Measurements from ENCODE around the gene CAPZB. TPM values are rescaled to one million over a fixed set of nuclear protein-coding genes. Genes with fewer than 3 reads are reported as not detected.

The CAPZB gene
- total and polyA plus RNA-seq, 2 donors (not counting 3 experiments of a cell fraction or from before 2014, with no cell fraction given), result 196 to 347 TPM

DNA sequence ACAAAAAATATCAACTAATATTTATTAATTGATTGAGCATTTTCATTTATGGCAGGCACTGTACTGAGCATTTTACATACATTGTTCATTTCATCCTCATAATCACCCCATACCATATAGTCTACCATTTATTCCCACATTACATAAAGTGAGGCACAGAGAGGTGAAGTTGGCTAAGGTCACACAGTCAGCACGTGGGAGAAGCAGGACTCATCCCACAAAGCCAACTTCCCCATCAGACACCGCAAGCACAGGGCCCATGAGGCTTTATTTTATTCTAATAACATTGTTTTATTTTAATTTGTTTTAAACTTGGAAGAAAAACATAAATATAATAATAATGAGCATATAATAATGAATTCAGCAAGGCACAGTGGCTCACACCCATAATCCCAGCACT, 43.1 kb upstream of the CAPZB start:
- Histone ChIP-seq H3K4me1 (ENCODE audit: control insufficient read depth, extremely low read depth, insufficient read depth, low read length) (no peaks in the 10 kb centered on the region), H4K20me1 (replicated peaks; ENCODE audit: control insufficient read depth, extremely low read depth, insufficient read depth, low read length) (no peaks in the 10 kb centered on the region), H3K79me2 (ENCODE audit: control insufficient read depth, insufficient read depth, low read length) (no peaks in the 10 kb centered on the region), H3K36me3 (ENCODE audit: control insufficient read depth in 2 of 2, extremely low read depth in 1 of 2, insufficient read depth in 2 of 2, low read length in 2 of 2) (no peaks in the 10 kb centered on the region), H2AFZ (ENCODE audit: low read depth, low read length) (no peak overlapping the region), H3K9me1 (replicated peaks; ENCODE audit: control insufficient read depth, extremely low read depth, insufficient read depth, low read length) (no peaks in the 10 kb centered on the region), H3K4me3 (replicated peaks in 1 of 3; ENCODE audit: insufficient read depth in 1 of 3, low read depth in 1 of 3, low read length in 3 of 3) (no peak overlapping the region), H3K27me3 (ENCODE audit: control insufficient read depth in 2 of 2, insufficient read depth in 2 of 2, low read length in 2 of 2) (no peaks in the 10 kb centered on the region), H3K4me2 (ENCODE audit: insufficient read depth, low read length) (no peak overlapping the region), H3K9ac (replicated peaks; ENCODE audit: extremely low read depth, insufficient read depth, low read length) (no peak overlapping the region), H3K9me3 (replicated peaks; ENCODE audit: control insufficient read depth, insufficient read depth, low read length) (no peaks in the 10 kb centered on the region), H3K27ac (ENCODE audit: insufficient read depth, low read depth, low read length) (no peak overlapping the region)
- DNase-seq (ENCODE audit: low read depth, low spot score) (no peak), FAIRE-seq (no peak)
- TF ChIP-seq FOS (IDR thresholded peaks at IDR 0.05; ENCODE audit: borderline replicate concordance, insufficient read depth, low read length), result no peak
- no peak for TF ChIP-seq GATA2 (IDR thresholded peaks at IDR 0.05; ENCODE audit: insufficient read depth, insufficient read length, low read depth, low read length)
- no peak for TF ChIP-seq EZH2 (IDR thresholded peaks at IDR 0.05; ENCODE audit: borderline replicate concordance, low read depth, low read length, severe bottlenecking)
- TF ChIP-seq, protein P1, sequence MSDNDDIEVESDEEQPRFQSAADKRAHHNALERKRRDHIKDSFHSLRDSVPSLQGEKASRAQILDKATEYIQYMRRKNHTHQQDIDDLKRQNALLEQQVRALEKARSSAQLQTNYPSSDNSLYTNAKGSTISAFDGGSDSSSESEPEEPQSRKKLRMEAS (IDR thresholded peaks at IDR 0.05; ENCODE audit: insufficient read depth, insufficient read length), result no peak
- TF ChIP-seq MYC (IDR thresholded peaks at IDR 0.05; ENCODE audit: low read depth, low read length), result no peak
- TF ChIP-seq, protein P2, sequence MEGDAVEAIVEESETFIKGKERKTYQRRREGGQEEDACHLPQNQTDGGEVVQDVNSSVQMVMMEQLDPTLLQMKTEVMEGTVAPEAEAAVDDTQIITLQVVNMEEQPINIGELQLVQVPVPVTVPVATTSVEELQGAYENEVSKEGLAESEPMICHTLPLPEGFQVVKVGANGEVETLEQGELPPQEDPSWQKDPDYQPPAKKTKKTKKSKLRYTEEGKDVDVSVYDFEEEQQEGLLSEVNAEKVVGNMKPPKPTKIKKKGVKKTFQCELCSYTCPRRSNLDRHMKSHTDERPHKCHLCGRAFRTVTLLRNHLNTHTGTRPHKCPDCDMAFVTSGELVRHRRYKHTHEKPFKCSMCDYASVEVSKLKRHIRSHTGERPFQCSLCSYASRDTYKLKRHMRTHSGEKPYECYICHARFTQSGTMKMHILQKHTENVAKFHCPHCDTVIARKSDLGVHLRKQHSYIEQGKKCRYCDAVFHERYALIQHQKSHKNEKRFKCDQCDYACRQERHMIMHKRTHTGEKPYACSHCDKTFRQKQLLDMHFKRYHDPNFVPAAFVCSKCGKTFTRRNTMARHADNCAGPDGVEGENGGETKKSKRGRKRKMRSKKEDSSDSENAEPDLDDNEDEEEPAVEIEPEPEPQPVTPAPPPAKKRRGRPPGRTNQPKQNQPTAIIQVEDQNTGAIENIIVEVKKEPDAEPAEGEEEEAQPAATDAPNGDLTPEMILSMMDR (IDR thresholded peaks at IDR 0.05; ENCODE audit: extremely low read depth in 1 of 2, insufficient read depth in 1 of 2, low read depth in 1 of 2, low read length in 2 of 2), result no peak
- no peak for TF ChIP-seq POLR2A (IDR thresholded peaks at IDR 0.05; ENCODE audit: low read depth, low read length)
- no peak for TF ChIP-seq JUN (IDR thresholded peaks at IDR 0.05; ENCODE audit: borderline replicate concordance, insufficient read depth, insufficient read length, low read depth)
- no peak for TF ChIP-seq POLR2AphosphoS5 (IDR thresholded peaks at IDR 0.05; ENCODE audit: insufficient read depth, low read depth, low read length)
- dilution Hi-C loops (cut with MboI; ENCODE audit: extremely low pct_ligation_motif_present, low sequenced_read_pairs) (no loop called here), intact Hi-C loops (cut with micrococcal nuclease) (no loop called here)
- CTCF ChIA-PET, result no interaction called here
- no TSS peak for BruUV-seq (replicated peaks)
- POLR2A ChIA-PET, result no interaction called here
